ENCODE results near the gene SNRPB. TPM values are rescaled to one million over a fixed set of nuclear protein-coding genes. Genes with fewer than 3 reads are reported as not detected.
A peak's percentile ranks its signal among the peaks of the same experiment; 100 is the strongest.
"Not testable (repeated sequence)": the region's sequence is repeated elsewhere in the genome, so short reads cannot be mapped to it uniquely, and the experiment has no call there.

SNRPB gene
- 100 to 1,000 TPM; 286 to 329 TPM for total RNA-seq

DNA sequence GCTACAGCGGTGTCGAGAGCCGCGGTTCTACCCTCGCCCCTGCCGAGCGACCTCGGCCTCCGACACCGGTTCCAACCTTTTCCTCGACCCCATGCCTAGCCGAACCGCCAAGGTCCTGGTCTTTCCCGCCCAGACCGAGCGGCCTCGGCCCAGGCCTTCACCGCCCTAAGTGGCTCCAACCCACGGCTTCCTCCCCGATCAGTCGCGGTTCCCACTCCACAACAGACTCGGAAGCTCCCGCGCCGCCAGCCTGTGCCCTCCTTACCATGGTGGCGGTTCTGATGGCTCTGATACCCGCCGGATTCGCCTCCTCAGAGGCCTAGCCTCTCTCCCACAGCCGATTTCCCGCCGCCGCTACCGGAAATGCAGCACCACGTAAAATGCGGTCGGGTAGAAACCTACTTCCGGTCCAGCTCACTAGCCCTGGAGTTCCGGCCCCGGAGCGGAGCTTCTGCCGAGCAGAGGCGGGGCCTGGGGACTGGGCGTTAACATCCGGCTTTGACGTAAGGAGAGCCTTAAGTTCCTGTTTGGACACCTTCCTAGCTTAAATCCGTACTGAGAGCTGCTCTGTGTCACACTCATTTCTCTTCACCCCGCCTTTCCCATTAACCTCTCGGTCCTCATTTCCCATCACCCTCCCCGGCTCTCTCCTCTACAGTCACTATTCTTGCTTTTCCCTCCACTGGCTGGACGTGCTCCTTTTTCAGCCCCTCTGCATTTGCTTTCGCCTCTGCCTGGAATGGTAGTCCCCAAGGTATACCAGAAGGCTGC lies at the start of gene SNRPB:
Gene SNRPB, minus strand, starts transcription at position 367 of the 771 bp plus-strand sequence. Its CDS starts 99 bp downstream, at position 268.
- Mint-ChIP-seq H3K4me3 (peak within 1 kb of the TSS; percentile 99), H3K36me3 (ENCODE audit: insufficient read depth in 2 of 2) (peaks cover 23 to 38% of the 10 kb centered on the region in 2 donors), H3K9me3 (peaks cover 0 to 4% of the 10 kb centered on the region in 2 donors), H3K4me1 (ENCODE audit: low read depth) (peaks cover 51% of the 10 kb centered on the region), H3K27me3 (ENCODE audit: low read depth) (no peaks in the 10 kb centered on the region), H3K27ac (peak within 1 kb of the TSS; percentile 100)
- DNase-seq = peak; percentile 97 to 98
- peak; percentile 96 for ATAC-seq (replicated peaks in 1 of 2)

DNA sequence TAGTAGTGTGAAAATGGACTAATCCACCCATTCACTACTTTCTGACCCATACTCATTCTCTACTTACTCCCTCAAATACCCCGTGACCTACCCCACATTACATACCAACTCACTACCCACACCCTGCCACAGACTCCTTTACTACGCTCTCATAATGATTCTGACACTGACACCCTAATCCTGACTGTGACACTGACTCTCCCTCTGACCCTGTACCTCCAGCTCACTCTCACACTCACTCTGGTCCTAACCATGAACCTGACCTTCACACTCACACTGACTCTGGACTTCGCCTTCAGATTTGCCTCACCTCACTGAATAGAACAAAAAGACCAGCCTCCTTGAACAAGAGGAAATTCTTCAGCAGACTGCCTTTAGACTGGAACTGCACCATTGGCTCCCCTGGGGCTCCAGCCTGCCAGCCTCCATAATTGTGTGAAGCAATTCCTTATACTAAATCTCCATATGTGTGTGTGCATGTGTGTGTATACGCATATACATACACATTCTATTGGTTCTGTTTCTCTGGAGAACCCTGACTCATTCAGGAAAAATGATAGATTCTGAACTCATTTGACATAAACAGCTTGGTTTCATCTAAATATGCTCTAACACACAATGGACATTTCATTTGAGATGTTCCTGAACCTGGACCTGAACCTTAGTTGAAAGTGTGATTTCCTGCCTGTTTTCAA lies 48.7 kb upstream of the SNRPB start:
- Mint-ChIP-seq H3K27ac (no peak overlapping the region), H3K9me3 (no peaks in the 10 kb centered on the region), H3K4me3 (no peak overlapping the region), H3K4me1 (ENCODE audit: low read depth) (peaks cover 26% of the 10 kb centered on the region), H3K36me3 (ENCODE audit: insufficient read depth in 2 of 2) (no peaks in the 10 kb centered on the region), H3K27me3 (ENCODE audit: low read depth) (peaks cover 7% of the 10 kb centered on the region)
- peak; percentile 64 to 78 for ATAC-seq (replicated peaks in 1 of 2)
- DNase-seq = no peak

DNA sequence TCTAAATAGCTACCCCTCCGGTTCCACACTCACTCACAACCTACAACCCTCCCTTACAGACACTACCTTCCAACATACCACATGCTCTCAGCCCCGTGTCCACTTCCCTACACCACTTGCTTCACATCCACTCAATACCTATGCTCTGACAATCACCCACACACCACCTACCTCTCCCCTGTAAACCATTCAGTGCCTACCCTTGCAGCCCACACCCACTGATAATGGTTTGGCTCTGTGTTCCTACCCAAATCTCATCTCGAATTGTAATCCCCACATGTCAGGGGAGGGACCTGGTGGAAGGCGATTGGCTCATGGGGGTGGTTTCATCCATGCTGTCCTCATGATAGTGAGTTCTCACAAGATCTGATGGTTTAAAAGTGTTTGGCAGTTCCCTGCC lies 48.0 kb upstream of the SNRPB start:
- no peaks in the 10 kb centered on the region for H3K9me3 Mint-ChIP-seq
- no peaks in the 10 kb centered on the region for H3K36me3 Mint-ChIP-seq (ENCODE audit: insufficient read depth in 2 of 2)
- H3K4me1 Mint-ChIP-seq (ENCODE audit: low read depth) = peaks cover 19% of the 10 kb centered on the region
- peaks cover 12% of the 10 kb centered on the region for H3K27me3 Mint-ChIP-seq (ENCODE audit: low read depth)
- DNase-seq (no peak), ATAC-seq (replicated peaks in 1 of 2) (no peak)
- H3K4me3 Mint-ChIP-seq = no peak overlapping the region
- no peak overlapping the region for H3K27ac Mint-ChIP-seq

DNA sequence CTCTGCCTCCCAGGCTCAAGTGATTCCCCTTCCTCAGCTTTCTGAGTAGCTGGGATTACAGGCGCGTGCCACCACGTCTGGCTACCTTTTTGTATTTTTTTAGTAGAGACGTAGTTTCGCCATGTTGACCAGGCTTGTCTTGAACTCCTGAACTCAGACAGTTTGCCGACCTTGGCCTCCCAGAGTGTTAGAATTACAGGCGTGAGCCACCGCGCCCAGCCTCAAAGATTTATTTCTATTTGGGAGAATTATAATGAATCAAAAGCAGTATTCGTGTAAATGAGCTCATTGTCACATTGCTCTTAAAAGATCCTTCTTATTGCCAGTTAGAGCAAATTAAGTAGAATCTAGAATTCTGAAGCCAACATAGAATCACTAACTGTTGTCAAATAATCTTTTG lies 47.5 kb upstream of the SNRPB start:
- Mint-ChIP-seq H3K9me3 (no peaks in the 10 kb centered on the region), H3K27ac (no peak overlapping the region), H3K4me1 (ENCODE audit: low read depth) (peaks cover 19% of the 10 kb centered on the region), H3K36me3 (ENCODE audit: insufficient read depth in 2 of 2) (no peaks in the 10 kb centered on the region), H3K4me3 (no peak overlapping the region), H3K27me3 (ENCODE audit: low read depth) (peaks cover 14% of the 10 kb centered on the region)
- ATAC-seq (replicated peaks in 1 of 2) (no peak), DNase-seq (no peak)

DNA sequence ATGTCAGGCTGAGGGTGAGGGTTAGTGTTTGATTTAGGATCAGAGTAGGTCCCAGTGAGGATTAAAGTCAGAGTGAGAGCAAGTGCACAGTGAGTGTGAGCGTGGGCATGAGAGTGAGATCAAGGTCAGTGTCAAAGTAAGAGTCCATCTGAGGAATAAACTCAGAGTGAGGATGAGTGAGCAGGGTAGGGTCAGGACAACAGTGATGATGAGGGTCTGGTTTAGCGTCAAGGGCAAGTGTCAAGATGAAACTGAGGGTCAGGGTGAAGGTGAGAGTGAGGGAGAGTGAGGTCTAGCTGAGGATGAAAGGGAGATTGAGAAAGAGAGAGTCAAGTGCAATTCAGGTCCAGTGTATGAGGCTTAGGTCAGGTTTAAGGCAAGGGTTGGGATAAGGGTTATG lies 45.8 kb upstream of the SNRPB start:
- Mint-ChIP-seq H3K36me3 (ENCODE audit: insufficient read depth in 2 of 2) (no peaks in the 10 kb centered on the region), H3K4me3 (no peak overlapping the region), H3K27me3 (ENCODE audit: low read depth) (peaks cover 17% of the 10 kb centered on the region), H3K9me3 (no peaks in the 10 kb centered on the region), H3K27ac (no peak overlapping the region), H3K4me1 (ENCODE audit: low read depth) (peaks cover 12% of the 10 kb centered on the region)
- no peak for DNase-seq
- no peak for ATAC-seq (replicated peaks in 1 of 2)

DNA sequence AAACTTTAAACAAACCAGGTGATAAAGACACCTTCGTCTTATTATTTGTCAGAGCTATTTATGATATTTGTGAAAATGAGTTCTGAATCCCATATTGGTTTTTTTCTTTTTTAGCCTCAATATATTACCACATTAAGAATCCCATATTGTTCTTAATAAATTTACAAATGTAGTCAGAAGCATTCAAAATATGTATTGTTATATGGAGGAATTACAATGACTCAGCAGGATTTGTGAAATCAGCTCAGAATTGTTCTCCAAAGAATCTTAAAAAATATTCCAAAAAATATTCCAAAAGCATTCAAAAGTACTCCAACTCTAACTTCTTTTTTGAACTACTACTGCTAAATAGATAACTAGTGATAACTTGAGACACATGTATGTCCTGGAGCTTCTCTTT lies 44.6 kb upstream of the SNRPB start:
- Mint-ChIP-seq H3K36me3 (ENCODE audit: insufficient read depth in 2 of 2) (no peaks in the 10 kb centered on the region), H3K9me3 (no peaks in the 10 kb centered on the region), H3K27ac (no peak overlapping the region), H3K27me3 (ENCODE audit: low read depth) (peaks cover 14% of the 10 kb centered on the region), H3K4me3 (no peak overlapping the region), H3K4me1 (ENCODE audit: low read depth) (peaks cover 7% of the 10 kb centered on the region)
- DNase-seq (no peak), ATAC-seq (replicated peaks in 1 of 2) (no peak)

DNA sequence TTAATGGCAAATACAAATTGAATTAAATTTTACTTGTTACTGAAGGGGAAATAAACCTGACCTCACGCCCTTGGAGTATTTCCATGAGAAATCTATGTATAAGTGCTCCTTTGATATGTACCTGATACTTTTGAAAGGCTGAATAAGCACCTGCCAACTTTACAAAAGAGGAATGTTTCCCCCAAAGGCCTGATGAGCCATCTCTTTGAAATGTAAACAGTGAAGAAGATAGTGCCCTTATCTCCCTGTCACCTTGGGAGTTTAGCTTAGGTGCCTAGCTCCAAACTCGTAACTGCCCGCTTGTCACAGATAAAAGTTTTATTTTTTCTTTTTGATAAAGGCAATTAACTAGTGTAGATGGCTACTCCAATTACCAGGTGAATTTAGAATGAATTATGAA lies 39.2 kb upstream of the SNRPB start:
- ATAC-seq (replicated peaks in 1 of 2) = no peak
- Mint-ChIP-seq H3K36me3 (ENCODE audit: insufficient read depth in 2 of 2) (peaks cover 3 to 7% of the 10 kb centered on the region in 2 donors), H3K4me1 (ENCODE audit: low read depth) (peaks cover 16% of the 10 kb centered on the region), H3K27ac (no peak overlapping the region), H3K9me3 (no peaks in the 10 kb centered on the region), H3K27me3 (ENCODE audit: low read depth) (peaks cover 14% of the 10 kb centered on the region), H3K4me3 (peak overlapping the region; percentile 15 to 45)
- no peak for DNase-seq

DNA sequence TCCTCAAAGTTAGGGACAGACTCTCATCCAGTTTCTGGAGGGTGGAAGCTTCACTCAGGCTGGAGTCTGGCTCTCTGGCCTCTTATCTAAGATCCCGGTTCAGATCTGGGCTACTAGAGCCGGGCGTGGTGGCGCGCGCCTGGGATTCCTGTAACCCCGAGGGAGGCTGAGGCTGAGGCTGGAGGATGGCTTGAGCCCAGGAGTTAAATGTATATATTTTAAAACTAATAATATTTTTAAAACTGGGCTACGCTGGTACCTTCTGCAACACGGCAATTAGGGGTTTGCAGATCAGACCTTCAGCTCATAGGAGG lies 38.8 kb upstream of the SNRPB start:
- no peak for ATAC-seq (replicated peaks in 1 of 2)
- peak overlapping the region; percentile 97 to 100 for H3K4me3 Mint-ChIP-seq
- DNase-seq = no peak

DNA sequence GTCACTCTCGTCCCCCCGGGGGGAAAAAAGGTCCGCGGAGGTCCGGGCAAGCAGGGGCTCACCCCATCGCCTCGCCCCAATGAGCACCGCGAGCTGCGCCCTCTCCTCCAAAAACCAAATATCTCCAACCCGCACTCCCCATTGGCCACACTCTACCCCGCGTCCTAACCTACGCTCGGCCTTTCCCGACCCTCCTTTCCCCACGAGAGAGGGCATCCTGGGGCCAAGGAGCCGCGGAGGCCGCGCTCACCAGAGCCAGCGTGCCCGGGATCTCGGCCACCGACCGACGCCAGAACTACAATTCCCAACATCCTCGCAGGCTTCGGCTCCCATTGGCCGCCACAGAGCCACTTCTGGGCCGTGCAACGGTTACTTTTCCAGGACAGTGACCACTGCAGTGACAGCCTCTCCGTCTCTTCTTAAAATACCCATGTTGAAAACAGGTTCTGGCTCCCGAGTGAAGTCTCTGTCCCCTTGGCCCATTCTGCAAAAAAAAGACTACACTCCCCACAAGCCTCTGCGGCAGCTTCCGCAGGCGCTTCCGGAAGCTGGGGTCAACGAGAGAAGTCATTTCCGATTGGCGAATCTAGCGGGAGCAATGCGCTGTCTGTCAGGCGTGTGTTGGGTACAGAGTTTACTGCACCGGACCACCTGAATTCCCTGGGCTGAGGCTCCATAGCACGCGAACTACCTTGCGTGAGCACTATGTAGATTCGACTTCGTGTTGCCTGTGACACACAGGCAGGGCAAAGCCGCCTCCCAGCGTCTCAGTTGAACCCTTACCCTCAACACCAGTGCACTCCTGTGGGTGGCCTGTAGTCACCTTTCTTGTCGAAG lies 38.3 kb upstream of the SNRPB start, which contains the start of gene ZNF343:
Gene ZNF343, minus strand, starts transcription at position 285 of the 837 bp plus-strand sequence. CDS start 15,020 bp downstream, outside the sequence.
- peak within 1 kb of the TSS; percentile 99 for H3K27ac Mint-ChIP-seq
- ATAC-seq (replicated peaks in 1 of 2) (peak; percentile 97), DNase-seq (peak; percentile 80 to 84)
- H3K27me3 Mint-ChIP-seq (ENCODE audit: low read depth) = peaks cover 12% of the 10 kb centered on the region
- peak within 1 kb of the TSS; percentile 97 to 100 for H3K4me3 Mint-ChIP-seq
- H3K36me3 Mint-ChIP-seq (ENCODE audit: insufficient read depth in 2 of 2) = peaks cover 3 to 7% of the 10 kb centered on the region in 2 donors
- no peaks in the 10 kb centered on the region for H3K9me3 Mint-ChIP-seq
- peaks cover 16% of the 10 kb centered on the region for H3K4me1 Mint-ChIP-seq (ENCODE audit: low read depth)

More for the DNA sequence above, 38.8 kb upstream of the SNRPB start:
- Mint-ChIP-seq H3K27me3 (ENCODE audit: low read depth) (peaks cover 14% of the 10 kb centered on the region), H3K9me3 (no peaks in the 10 kb centered on the region), H3K27ac (peak overlapping the region; percentile 99), H3K4me1 (ENCODE audit: low read depth) (peaks cover 16% of the 10 kb centered on the region), H3K36me3 (ENCODE audit: insufficient read depth in 2 of 2) (peaks cover 3 to 7% of the 10 kb centered on the region in 2 donors)

DNA sequence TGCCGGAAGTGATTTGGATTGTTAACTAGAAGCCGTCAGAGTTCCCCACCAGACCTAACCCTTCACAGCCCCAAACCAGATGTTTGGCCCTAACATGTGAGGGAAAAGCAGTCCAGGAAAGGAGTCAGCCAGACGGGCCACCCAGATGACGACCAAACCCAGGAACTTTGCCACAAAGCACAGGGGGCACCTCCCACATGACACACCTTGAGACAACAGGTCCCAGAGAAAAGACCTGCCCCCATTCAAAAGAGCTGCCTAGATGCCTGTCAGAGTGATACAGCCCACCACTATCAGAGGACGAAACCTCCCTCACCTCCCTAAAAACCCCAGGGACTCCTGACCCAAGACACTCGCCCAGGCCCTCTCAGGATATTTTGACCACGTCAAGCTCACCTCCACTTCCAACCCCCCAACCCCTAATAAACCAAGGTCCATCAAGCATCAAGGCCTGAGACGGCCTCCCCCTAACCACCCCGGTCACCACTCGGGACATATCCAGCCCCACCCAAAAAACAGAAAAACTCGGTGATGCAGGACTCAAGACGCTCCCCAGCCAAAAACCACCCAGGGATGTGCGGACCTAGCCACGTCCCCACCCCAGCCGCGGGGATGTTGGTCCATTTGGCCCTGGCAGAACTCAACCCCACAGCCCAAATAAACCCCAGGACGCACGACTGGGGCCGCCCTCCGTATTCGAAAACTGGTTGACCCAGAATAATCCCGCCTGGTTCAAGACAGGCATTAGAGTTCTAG lies 37.5 kb upstream of the SNRPB start:
- peak; percentile 14 to 16 for ATAC-seq (replicated peaks in 1 of 2)
- no peak for DNase-seq
- Mint-ChIP-seq H3K4me3 (peak overlapping the region; percentile 97 to 100), H3K27ac (peak overlapping the region; percentile 99), H3K36me3 (ENCODE audit: insufficient read depth in 2 of 2) (peaks cover 3 to 7% of the 10 kb centered on the region in 2 donors), H3K27me3 (ENCODE audit: low read depth) (peaks cover 7% of the 10 kb centered on the region), H3K9me3 (no peaks in the 10 kb centered on the region), H3K4me1 (ENCODE audit: low read depth) (peaks cover 16% of the 10 kb centered on the region)

DNA sequence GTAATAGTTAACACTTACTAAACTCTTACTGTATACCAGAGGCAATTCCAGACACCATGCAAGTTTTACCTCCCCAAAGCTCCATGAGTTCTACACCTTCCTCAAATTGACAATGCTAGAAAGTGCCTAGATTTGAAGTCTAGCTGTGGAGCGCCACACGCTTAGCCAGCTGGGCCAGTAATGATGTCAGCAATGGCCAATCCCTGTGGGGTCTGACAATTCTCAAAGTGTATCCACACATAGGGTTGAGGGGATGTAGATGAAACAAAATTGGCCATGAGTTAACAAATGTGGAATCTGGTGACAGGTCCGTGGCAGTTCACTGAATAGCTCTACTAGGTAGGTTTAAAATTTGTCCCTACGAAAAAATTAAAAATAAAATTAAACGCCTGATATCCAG lies 36.9 kb upstream of the SNRPB start:
- H3K27ac Mint-ChIP-seq = no peak overlapping the region
- ATAC-seq (replicated peaks in 1 of 2) (no peak), DNase-seq (no peak)
- peaks cover 3 to 7% of the 10 kb centered on the region in 2 donors for H3K36me3 Mint-ChIP-seq (ENCODE audit: insufficient read depth in 2 of 2)
- peaks cover 16% of the 10 kb centered on the region for H3K4me1 Mint-ChIP-seq (ENCODE audit: low read depth)
- peaks cover 0 to 2% of the 10 kb centered on the region in 2 donors for H3K9me3 Mint-ChIP-seq
- peaks cover 7% of the 10 kb centered on the region for H3K27me3 Mint-ChIP-seq (ENCODE audit: low read depth)
- H3K4me3 Mint-ChIP-seq = peak overlapping the region; percentile 97 to 100

DNA sequence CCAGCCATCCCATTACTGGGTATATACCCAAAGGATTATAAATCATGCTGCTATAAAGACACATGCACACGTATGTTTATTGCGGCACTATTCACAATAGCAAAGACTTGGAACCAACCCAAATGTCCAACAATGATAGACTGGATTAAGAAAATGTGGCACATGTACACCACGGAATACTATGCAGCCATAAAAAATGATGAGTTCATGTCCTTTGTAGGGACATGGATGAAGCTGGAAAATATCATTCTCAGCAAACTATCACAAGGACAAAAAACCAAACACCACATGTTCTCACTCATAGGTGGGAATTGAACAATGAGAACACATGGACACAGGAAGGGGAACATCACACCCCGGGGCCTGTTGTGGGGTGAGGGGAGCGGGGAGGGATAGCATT lies 35.8 kb upstream of the SNRPB start:
- H3K27me3 Mint-ChIP-seq (ENCODE audit: low read depth); DNase-seq; H3K27ac Mint-ChIP-seq; ATAC-seq (replicated peaks in 1 of 2); H3K9me3 Mint-ChIP-seq; H3K4me3 Mint-ChIP-seq; H3K36me3 Mint-ChIP-seq (ENCODE audit: insufficient read depth in 2 of 2): not testable (repeated sequence)
- peaks cover 16% of the 10 kb centered on the region for H3K4me1 Mint-ChIP-seq (ENCODE audit: low read depth)
